K562 (cell line): Measurements from ENCODE around the gene ENTPD6. TPM values are rescaled to one million over a fixed set of nuclear protein-coding genes. Genes with fewer than 3 reads are reported as not detected.

Experiments
- ATAC-seq: fragments of 200-7000 bp; cut with Tn5 transposase; 3 replicates; pipeline ENCODE4 v1.9.1; 2020; ENCODE audit warnings: moderate library complexity
- BruUV-seq: library from RNA; stranded (reverse); fragments of 400-500 nt; replicated peaks from 2 replicates; lab custom pipeline; 2021; lab: Mats Ljungman, UMichigan
- CTCF ChIA-PET: fragments of 300-600 bp; formaldehyde crosslinking; extraction: SDS; loops from one replicate; lab custom pipeline; 2021; ENCODE audit warnings: low intra/inter-chr PET ratio; lab: Yijun Ruan, JAX
- POLR2A ChIA-PET: fragments of 300-600, 350-650 bp; sonication (Branson Sonifier 250); formaldehyde crosslinking; extraction: SDS; loops from one replicate; lab custom pipeline; 2021; ENCODE audit warnings: antibody characterized with exemption, inconsistent platforms; lab: Yijun Ruan, JAX
- DNase-seq, 4 experiments: peaks; one replicate each; pipeline versions ENCODE4 v3.0.0 to v3.0.0-alpha.2; 2011 to 2018; ENCODE audit warnings: low spot score in 3 of 4, mixed read lengths in 3 of 4; ENCODE audit errors: extremely low read depth in 1 of 4
- FAIRE-seq: peaks from 2 replicates; lab custom pipeline; 2011; peaks lifted over from hg19 to GRCh38; lab: Jason Lieb, UNC
- H2AFZ ChIP-seq: 2 replicates; pipeline ENCODE4 v1.6.0; 2011; ENCODE audit warnings: low read depth, low read length, control low read depth, inconsistent platforms
- H3K27ac ChIP-seq: fragments of 200-600 bp; 3 replicates; pipeline ENCODE4 v1.8.0; 2011; ENCODE audit warnings: low read depth, mild to moderate bottlenecking, control low read depth, inconsistent platforms, low read length, moderate library complexity, mixed read lengths; ENCODE audit errors: extremely low read depth
- H3K27me3 ChIP-seq, 2 experiments: fragments of 300-600 bp in 1 of 2; 2 replicates in 1 of 2; 3 replicates in 1 of 2; pipeline versions ENCODE4 v1.6.0 to v1.8.0; 2011; ENCODE audit warnings: inconsistent platforms in 2 of 2, low read length in 2 of 2, mild to moderate bottlenecking in 1 of 2, mixed read lengths in 1 of 2, moderate library complexity in 1 of 2; ENCODE audit not compliant: control insufficient read depth in 2 of 2, insufficient read depth in 2 of 2
- H3K36me3 ChIP-seq: fragments of 300-600 bp; 3 replicates; pipeline ENCODE4 v1.8.0; 2011; ENCODE audit warnings: mild to moderate bottlenecking, low read length, inconsistent platforms; ENCODE audit not compliant: control insufficient read depth, insufficient read depth
- H3K4me1 ChIP-seq, 2 experiments: fragments of 200-600 bp in 1 of 2; replicated peaks in 1 of 2; 2 replicates in 1 of 2; 3 replicates in 1 of 2; pipeline versions ENCODE4 v1.5.1 to v1.8.0; 2011; ENCODE audit warnings: inconsistent platforms in 2 of 2, low read length in 2 of 2, mild to moderate bottlenecking in 1 of 2, mixed read lengths in 1 of 2, moderate library complexity in 1 of 2; ENCODE audit not compliant: control insufficient read depth in 2 of 2, insufficient read depth in 2 of 2
- H3K4me2 ChIP-seq: 2 replicates; pipeline ENCODE4 v1.6.1; 2011; ENCODE audit warnings: low read length, control low read depth, inconsistent platforms, mixed read lengths; ENCODE audit not compliant: insufficient read depth
- H3K4me3 ChIP-seq: fragments of 200-600 bp; sonication (generic), shearing (Covaris generic); 2 replicates; pipeline ENCODE4 v1.5.1; 2016; ENCODE audit warnings: control low read depth, inconsistent platforms
- H3K79me2 ChIP-seq: fragments of 200-600 bp; 3 replicates; pipeline ENCODE4 v1.8.0; 2011; ENCODE audit warnings: low read length, inconsistent platforms; ENCODE audit not compliant: control insufficient read depth, insufficient read depth
- H3K9ac ChIP-seq, 2 experiments: 2 replicates each; pipeline versions ENCODE4 v1.6.0 to v1.6.1; 2011; ENCODE audit warnings: low read depth in 2 of 2, low read length in 2 of 2, control low read depth in 1 of 2, inconsistent platforms in 1 of 2, mild to moderate bottlenecking in 1 of 2, mixed read lengths in 1 of 2; ENCODE audit not compliant: insufficient read depth in 1 of 2
- H3K9me1 ChIP-seq: one replicate; pipeline ENCODE4 v1.6.0; 2011; ENCODE audit warnings: inconsistent platforms, mild to moderate bottlenecking, low read length, moderate library complexity; ENCODE audit not compliant: control insufficient read depth, insufficient read depth
- H3K9me3 ChIP-seq: replicated peaks from 2 replicates; pipeline ENCODE4 v1.5.1; 2011; ENCODE audit warnings: low read depth, low read length, inconsistent platforms; ENCODE audit not compliant: control insufficient read depth, insufficient read depth
- H4K20me1 ChIP-seq: replicated peaks from 2 replicates; pipeline ENCODE4 v1.6.1; 2011; ENCODE audit warnings: low read length, inconsistent platforms, mixed read lengths; ENCODE audit not compliant: control insufficient read depth, insufficient read depth
- FOXP4 ChIP-seq: sonication (generic); formaldehyde crosslinking; IDR thresholded peaks from 2 replicates; pipeline ENCODE4 v1.8.0; 2022; ENCODE audit warnings: mild to moderate bottlenecking, missing genetic modification reagents, borderline replicate concordance
- L3MBTL2 ChIP-seq: fragments of 450-650 bp; IDR thresholded peaks from 2 replicates; pipeline ENCODE4 v1.6.1; 2016; ENCODE audit warnings: mild to moderate bottlenecking, moderate library complexity
- NFRKB ChIP-seq: fragments of 450-650 bp; IDR thresholded peaks from 2 replicates; pipeline ENCODE4 v1.6.1; 2016; ENCODE audit warnings: low read depth
- PHF8 ChIP-seq: fragments of 200-600 bp; sonication (generic); IDR thresholded peaks from 2 replicates; pipeline ENCODE4 v1.6.1; 2012; ENCODE audit warnings: mixed run types, mild to moderate bottlenecking, inconsistent platforms, low read length, moderate library complexity, borderline replicate concordance
- TEAD4 ChIP-seq, 2 experiments: sonication (generic) in 1 of 2; formaldehyde crosslinking in 1 of 2; IDR thresholded peaks; 2 replicates each; pipeline versions ENCODE4 v1.6.1 to v1.8.0; 2012 to 2022; ENCODE audit warnings: borderline replicate concordance in 1 of 2, inconsistent platforms in 1 of 2, low read length in 1 of 2, mild to moderate bottlenecking in 1 of 2, missing genetic modification reagents in 1 of 2
- TGIF2 ChIP-seq: sonication (generic); formaldehyde crosslinking; IDR thresholded peaks from 2 replicates; pipeline ENCODE4 v1.8.1; 2022; ENCODE audit warnings: mild to moderate bottlenecking, missing genetic modification reagents, moderate library complexity
- ZBTB11 ChIP-seq, 3 experiments: fragments of 200-800 bp in 1 of 3; fragments of 250-450 bp in 1 of 3; fragments of 450-650 bp in 1 of 3; sonication (Bioruptor Pico) in 1 of 3; sonication (Bioruptor generic) in 1 of 3; formaldehyde crosslinking in 1 of 3; IDR thresholded peaks; 2 replicates each; pipeline versions ENCODE4 v1.6.1 to v1.8.0; 2016 to 2022; ENCODE audit warnings: mild to moderate bottlenecking in 2 of 3, missing genetic modification characterization in 2 of 3, missing compliant biosample characterization in 1 of 3, moderate library complexity in 1 of 3
- ZNF253 ChIP-seq: fragments of 250-450 bp; sonication (Bioruptor Pico); conservative IDR thresholded peaks from 2 replicates; pipeline ENCODE4 v1.6.1; 2021; ENCODE audit warnings: mild to moderate bottlenecking
- WGBS: fragments of 100-300 bp; shearing (Covaris generic); methylation state at CpG from one replicate; pipeline ENCODE4 v1.1.6; 2016; ENCODE audit warnings: low coverage, mixed read lengths; ENCODE audit not compliant: insufficient coverage; ENCODE audit errors: missing lambda C conversion rate; 5-methylcytosine and 5-hydroxymethylcytosine counted together
- in situ Hi-C: fragments of 300-500 bp; cut with MboI; formaldehyde crosslinking; loops from 4 replicates; pipeline ENCODE4 v1.15.0; 2018; ENCODE audit warnings: inconsistent platforms, mixed read lengths
- intact Hi-C: fragments of 100-400 bp; cut with micrococcal nuclease; formaldehyde crosslinking; loops from 2 replicates; pipeline ENCODE4 v1.14.2; 2022
- polyA plus RNA-seq, 8 experiments: library from polyadenylated mRNA; depleted of rRNA in 4 of 8; stranded (reverse) in 5 of 8; unstranded in 3 of 8; fragments of >200 nt; fragmentation: Nextera tagmentation in 2 of 8; fragmentation: Illumina TruSeq in 1 of 8; extraction: Ambion mirVana in 2 of 8; extraction: Trizol in 1 of 8; gene quantifications; 2 replicates each; pipeline versions ENCODE4 v1.2.1 to v1.2.3, GENCODE V29; 2011 to 2014; ENCODE audit warnings: inconsistent platforms in 1 of 8, missing spikeins in 1 of 8
- total RNA-seq, 7 experiments: library from RNA; depleted of rRNA in 6 of 7; stranded (reverse); fragments of >200 nt in 6 of 7; fragmentation: Illumina TruSeq in 2 of 7; extraction: Trizol in 2 of 7; gene quantifications; 2 replicates each; pipeline versions ENCODE4 v1.2.1 to v1.2.3, GENCODE V29; 2011 to 2021; ENCODE audit warnings: low replicate concordance in 1 of 7

Gene ENTPD6
- total and polyA plus RNA-seq, 9 of the 15 experiments (the other 6 are each of a cell fraction or from before 2014, with no cell fraction given), result 0.82 to 36.8 (median 22.4) TPM

GRCh38 chr20:25214426-25214790 is 18.9 kb downstream of the ENTPD6 start:
- no peak overlapping the region for H3K4me2 ChIP-seq
- H3K9me1 ChIP-seq, result no peaks in the 10 kb centered on the region
- H3K27ac ChIP-seq, result no peak overlapping the region
- FAIRE-seq (no peak), ATAC-seq (no peak)
- no peak overlapping the region for H2AFZ ChIP-seq
- CTCF ChIA-PET, result no interaction called here
- POLR2A ChIA-PET, result interaction anchor here (0.6 kb wide), 1 partner anchor 25 kb away, joined by 3 read pairs; no protein-coding TSS in a partner anchor
- H3K79me2 ChIP-seq, result no peaks in the 10 kb centered on the region
- H3K36me3 ChIP-seq, result peaks cover 41% of the 10 kb centered on the region; the same call in 2 of the 3 replicates
- in situ Hi-C loops, result no loop called here
- H3K4me3 ChIP-seq, result no peak overlapping the region
- no peaks in the 10 kb centered on the region; a peak in 2 of 5 replicates for H3K4me1 ChIP-seq
- TF ChIP-seq PHF8 (no peak), TGIF2 (CRISPR knock-in tag) (no peak), NFRKB (no peak), TEAD4 (IDR thresholded peaks at IDR 0.05; ENCODE audit: low read length) (no peak), TEAD4 (CRISPR knock-in tag; IDR thresholded peaks at IDR 0.05; ENCODE audit: borderline replicate concordance) (no peak), ZBTB11 (CRISPR knock-in tag; IDR thresholded peaks at IDR 0.05) (no peak), L3MBTL2 (no peak), ZNF253 (CRISPR knock-in tag) (no peak), FOXP4 (no peak)
- TF ChIP-seq, all 486 proteins: peak for 0
- no peak for DNase-seq
- intact Hi-C loops, result no loop called here
- 95% methylated on average over 7 of the region's 7 CpGs for WGBS
- Histone ChIP-seq H4K20me1 (no peaks in the 10 kb centered on the region), H3K9me3 (no peaks in the 10 kb centered on the region), H3K27me3 (no peaks in the 10 kb centered on the region), H3K9ac (no peak overlapping the region; a peak in 1 of 4 replicates)
- BruUV-seq, result no TSS peak
